RWPE1 (cell line): ENCODE data around the gene RBMXL3.
"Not testable (repeated sequence)": the region's sequence is repeated elsewhere in the genome, so short reads cannot be mapped to it uniquely, and the experiment has no call there.

Source experiments
- CTCF ChIA-PET: fragments of 350-600 bp; sonication (Branson Sonifier 250); formaldehyde crosslinking; extraction: SDS; loops from one replicate; lab custom pipeline; 2021; lab: Yijun Ruan, JAX
- POLR2A ChIA-PET: fragments of 400-600 bp; formaldehyde crosslinking; extraction: SDS; loops from one replicate; lab custom pipeline; 2020; ENCODE audit warnings: antibody characterized with exemption; ENCODE audit not compliant: low non-redundant PET; lab: Yijun Ruan, JAX
- DNase-seq: peaks from one replicate; pipeline ENCODE4 v3.0.0; 2012; ENCODE audit warnings: low spot score
- H3K27ac ChIP-seq: fragments of 450-650 bp; 2 replicates; pipeline ENCODE4 v1.5.1; 2017
- CTCF ChIP-seq: fragments of 450-650 bp; conservative IDR thresholded peaks from 2 replicates; pipeline ENCODE4 v1.5.1; 2017; ENCODE audit warnings: low read depth, mild to moderate bottlenecking

RBMXL3 gene

GRCh38 chrX:115204040-115204439 is 14.8 kb downstream of the RBMXL3 start:
- no peak overlapping the region for H3K27ac ChIP-seq
- TF ChIP-seq CTCF, result no peak
- ChIA-PET POLR2A (no interaction called here), CTCF (no interaction called here)
- DNase-seq, result no peak

- H3K27ac ChIP-seq, POLR2A ChIA-PET, CTCF ChIA-PET, DNase-seq: not testable (repeated sequence)
These were observed 20.3 kb downstream of the RBMXL3 start for GRCh38 chrX:115209547-115209946.

GRCh38 chrX:115214151-115214550 is 24.9 kb downstream of the RBMXL3 start:
- ChIA-PET CTCF (no interaction called here), POLR2A (no interaction called here)
- no peak for TF ChIP-seq CTCF
- no peak overlapping the region for H3K27ac ChIP-seq
- no peak for DNase-seq

GRCh38 chrX:115214605-115215004 is 25.4 kb downstream of the RBMXL3 start:
- ChIA-PET CTCF (no interaction called here), POLR2A (no interaction called here)
- no peak for TF ChIP-seq CTCF
- no peak for DNase-seq
- no peak overlapping the region for H3K27ac ChIP-seq

- DNase-seq, CTCF ChIA-PET, H3K27ac ChIP-seq, POLR2A ChIA-PET: not testable (repeated sequence)
These were observed 28.1 kb downstream of the RBMXL3 start for GRCh38 chrX:115217346-115217745.

- POLR2A ChIA-PET, result no interaction called here
- no peak for TF ChIP-seq CTCF
- H3K27ac ChIP-seq, result no peak overlapping the region
- CTCF ChIA-PET, result no interaction called here
- no peak for DNase-seq
These were observed 37.7 kb downstream of the RBMXL3 start for GRCh38 chrX:115226929-115227328.

GRCh38 chrX:115229337-115230003 is 40.3 kb downstream of the RBMXL3 start:
- POLR2A ChIA-PET, result no interaction called here
- TF ChIP-seq CTCF, result no peak
- H3K27ac ChIP-seq, result no peak overlapping the region
- no peak for DNase-seq
- CTCF ChIA-PET, result no interaction called here
